GM10266 (cell line): ENCODE results near the gene FBXW5.
A peak's percentile ranks its signal among the peaks of the same experiment; 100 is the strongest.

ENCODE experiments used
- DNase-seq: peaks from one replicate; pipeline ENCODE4 v3.0.0; 2012; ENCODE audit errors: extremely low spot score
- TF ChIP-seq, protein P1 (sequence below): IDR thresholded peaks from 2 replicates; pipeline ENCODE4 v1.5.1; 2012; ENCODE audit warnings: mild to moderate bottlenecking, low read depth; ENCODE audit not compliant: control insufficient read depth, insufficient read depth; ENCODE audit errors: missing control alignments

FBXW5 gene

DNA sequence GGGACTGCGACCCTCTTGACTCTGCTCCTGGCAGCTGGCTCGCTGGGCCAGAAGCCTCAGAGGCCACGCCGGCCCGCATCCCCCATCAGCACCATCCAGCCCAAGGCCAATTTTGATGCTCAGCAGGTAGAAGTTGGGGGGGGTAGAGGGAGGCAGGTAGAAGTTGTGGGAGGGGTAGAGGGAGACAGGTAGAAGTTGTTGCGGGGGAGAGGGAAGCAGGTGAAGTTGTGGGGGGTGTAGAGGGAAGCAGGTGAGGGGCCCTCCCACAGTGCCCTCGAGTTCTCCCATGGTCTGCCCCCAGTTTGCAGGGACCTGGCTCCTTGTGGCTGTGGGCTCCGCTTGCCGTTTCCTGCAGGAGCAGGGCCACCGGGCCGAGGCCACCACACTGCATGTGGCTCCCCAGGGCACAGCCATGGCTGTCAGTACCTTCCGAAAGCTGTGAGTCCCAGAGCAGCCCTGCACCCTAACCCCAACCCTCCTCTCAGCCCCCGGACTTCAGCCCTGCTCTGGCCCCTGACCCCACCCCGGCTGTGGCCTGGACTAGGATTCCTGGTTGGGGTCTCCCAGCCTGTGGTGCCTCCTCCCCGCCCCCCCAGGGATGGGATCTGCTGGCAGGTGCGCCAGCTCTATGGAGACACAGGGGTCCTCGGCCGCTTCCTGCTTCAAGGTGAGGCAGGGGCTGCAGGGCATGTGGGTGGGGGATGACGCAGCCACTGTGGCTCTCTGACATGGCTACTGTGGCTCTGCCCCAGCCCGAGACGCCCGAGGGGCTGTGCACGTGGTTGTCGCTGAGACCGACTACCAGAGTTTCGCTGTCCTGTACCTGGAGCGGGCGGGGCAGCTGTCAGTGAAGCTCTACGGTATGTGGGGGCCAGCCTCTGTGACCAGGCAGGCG, 1.0 kb upstream of the FBXW5 start:
- DNase-seq = no peak
- TF ChIP-seq, protein P1, sequence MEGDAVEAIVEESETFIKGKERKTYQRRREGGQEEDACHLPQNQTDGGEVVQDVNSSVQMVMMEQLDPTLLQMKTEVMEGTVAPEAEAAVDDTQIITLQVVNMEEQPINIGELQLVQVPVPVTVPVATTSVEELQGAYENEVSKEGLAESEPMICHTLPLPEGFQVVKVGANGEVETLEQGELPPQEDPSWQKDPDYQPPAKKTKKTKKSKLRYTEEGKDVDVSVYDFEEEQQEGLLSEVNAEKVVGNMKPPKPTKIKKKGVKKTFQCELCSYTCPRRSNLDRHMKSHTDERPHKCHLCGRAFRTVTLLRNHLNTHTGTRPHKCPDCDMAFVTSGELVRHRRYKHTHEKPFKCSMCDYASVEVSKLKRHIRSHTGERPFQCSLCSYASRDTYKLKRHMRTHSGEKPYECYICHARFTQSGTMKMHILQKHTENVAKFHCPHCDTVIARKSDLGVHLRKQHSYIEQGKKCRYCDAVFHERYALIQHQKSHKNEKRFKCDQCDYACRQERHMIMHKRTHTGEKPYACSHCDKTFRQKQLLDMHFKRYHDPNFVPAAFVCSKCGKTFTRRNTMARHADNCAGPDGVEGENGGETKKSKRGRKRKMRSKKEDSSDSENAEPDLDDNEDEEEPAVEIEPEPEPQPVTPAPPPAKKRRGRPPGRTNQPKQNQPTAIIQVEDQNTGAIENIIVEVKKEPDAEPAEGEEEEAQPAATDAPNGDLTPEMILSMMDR = no peak

DNA sequence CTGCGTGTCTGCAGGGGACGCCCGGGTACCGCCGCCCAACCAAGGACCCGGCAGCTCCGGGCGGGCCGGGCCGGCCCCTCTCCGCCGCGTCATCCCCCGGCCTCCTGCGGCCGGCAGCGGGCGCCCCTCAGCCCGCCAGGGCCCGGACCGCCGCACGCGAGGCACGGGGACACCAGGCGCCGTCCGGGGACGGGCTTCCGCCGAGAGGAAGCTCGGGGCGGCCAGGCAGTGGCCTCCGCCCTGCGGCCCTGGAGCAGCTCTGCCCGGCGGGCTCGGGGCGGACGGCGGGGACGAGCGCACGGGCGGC, 373 bp downstream of the FBXW5 start:
- DNase-seq = peak; percentile 91
- TF ChIP-seq, protein P1 = peak; percentile 41

DNA sequence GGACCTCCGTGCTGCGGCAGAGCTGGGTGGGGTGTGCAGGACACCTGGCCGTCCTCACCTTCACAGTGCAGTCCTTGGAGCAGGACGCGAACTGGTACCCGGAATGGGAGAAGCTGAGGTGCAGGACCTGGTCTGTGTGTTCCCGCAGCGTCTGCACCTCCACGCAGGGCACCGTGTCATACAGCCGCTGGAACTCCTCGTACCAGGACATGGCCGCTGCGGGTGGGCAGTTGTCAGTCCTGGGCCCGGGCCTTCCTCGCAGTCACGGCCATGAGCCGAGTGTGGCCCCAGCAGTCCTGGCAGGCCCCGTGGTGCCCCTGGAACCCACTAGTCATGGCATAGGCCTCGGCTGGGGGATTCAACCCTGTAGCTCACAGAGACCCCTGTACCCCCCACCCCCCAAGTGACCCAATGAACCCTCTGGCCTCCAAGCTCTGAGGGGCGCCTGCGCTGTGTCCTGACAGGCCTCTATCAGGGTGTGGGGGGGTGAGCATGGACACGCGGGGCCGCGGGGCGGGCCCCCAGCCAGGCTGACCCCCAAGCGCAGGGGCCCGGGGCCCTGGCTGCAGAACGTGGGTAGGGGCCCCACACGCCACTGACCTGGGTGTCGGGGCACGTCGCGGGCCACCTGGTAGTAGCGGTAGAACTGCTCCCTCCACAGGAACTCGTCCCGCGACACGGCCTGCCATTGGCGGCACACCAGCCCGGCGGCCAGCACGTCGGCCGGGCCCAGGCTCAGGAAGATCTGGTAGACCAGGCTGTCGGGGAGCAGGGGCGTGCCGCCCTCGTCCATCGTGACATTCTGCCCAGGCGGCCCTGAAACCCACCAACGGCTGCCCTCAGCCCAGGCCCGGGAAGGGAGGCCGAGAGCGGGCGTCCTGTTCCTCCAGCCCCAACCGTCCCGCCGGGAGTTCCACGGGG, 987 bp downstream of the FBXW5 start:
- TF ChIP-seq, protein P1 = peak; percentile 20
- DNase-seq = peak; percentile 85

DNA sequence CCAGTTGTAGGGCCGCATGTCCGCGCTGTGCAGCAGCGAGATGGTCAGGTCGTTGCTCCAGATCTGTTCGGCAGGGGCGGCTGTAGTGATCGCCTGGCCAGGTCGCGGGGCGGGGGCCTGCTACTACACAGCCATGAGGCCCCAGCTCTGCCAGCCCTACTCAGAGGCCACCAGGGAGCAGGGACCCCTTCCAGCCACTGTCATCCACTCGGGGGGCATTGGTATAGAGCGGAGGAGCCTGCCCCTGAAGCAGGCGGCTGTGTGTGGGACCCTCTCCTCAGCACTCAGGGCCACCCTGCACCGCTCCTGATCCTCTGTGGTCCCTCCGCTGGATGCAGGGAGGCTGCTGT, 1.7 kb downstream of the FBXW5 start:
- TF ChIP-seq, protein P1 = no peak
- DNase-seq = no peak

DNA sequence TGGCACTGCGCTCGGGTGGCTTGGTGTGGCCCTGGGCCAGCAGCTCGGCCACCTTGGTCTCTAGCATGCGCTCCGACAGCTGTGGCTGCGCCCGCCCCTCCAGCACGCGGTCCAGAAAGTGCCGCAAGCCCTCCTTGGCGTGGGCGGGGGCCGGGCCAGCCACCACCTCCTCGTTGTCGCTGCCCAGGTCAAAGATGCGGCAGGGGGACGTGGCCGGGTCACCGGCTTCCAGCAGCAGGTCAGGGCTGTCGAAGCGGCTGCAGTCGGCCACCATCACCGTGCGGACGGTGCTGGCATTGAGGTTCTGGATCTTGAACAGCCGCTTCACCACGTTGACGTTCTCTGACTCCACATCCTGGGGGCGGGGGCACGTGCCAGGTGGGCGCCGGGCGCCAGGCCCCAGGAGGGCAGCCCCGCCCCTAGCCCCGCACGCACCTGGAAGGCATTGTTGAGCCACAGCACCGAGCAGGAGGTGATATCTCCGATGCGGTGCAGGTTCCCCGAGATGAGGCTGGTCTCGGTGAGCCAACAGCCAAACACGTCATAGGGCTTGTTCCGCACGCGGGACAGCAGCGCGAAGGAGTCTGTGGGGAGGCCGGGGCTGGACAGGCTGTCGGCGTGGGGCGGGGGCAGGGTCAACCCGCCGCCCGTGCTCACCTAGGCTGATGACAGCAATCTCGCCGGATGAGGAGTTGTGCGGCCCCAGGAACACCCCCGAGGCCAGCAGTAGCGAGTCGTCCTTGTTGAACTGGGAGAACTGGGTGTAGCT, 2.2 kb downstream of the FBXW5 start:
- no peak for DNase-seq
- TF ChIP-seq, protein P1 = no peak

DNA sequence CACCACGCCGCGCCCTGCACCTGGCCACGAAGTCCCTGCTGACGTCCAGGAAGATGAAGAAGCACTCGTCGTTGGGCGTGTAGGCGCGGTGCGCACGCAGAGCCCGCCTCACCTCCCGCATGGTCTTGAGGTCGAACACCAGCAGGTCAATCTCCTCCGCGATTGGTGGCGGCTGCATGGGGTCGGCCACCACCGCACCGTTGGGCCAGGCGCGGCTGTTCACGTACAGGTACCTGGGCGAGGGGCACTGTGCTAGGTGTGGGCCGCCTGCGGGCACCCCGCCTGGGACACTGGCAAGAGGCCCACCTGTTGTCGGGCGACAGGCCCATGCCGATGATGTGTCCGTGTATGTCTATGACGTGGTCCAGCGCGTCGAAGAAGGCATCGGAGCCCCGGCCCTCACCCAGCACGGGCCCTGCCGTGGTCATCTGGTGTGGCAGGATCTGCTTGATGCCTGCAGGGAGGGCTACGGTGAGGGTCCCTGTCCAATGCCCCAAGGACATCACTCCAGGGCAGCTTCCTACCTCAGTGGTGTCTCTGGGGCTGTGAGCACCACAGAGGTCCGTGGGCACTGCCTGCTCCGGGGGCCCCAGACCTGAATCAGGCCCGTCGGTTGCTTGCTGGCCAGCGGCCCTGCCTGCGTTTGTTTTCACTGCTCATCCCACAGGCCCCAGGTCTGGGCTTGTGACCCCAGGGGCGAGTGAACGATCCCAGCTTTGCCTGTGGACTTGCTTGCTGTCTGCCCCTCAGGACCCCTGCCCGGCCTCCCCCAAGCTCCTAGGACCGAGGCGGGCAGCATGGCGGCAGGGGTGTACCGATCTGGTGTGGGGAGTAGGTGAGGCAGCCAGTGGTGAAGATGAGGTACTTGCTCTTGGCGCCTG, 3.1 kb downstream of the FBXW5 start:
- no peak for DNase-seq
- TF ChIP-seq, protein P1 = no peak
